Testis (tissue), 3 donors: ENCODE data around the gene RSL24D1. TPM values are rescaled to one million over a fixed set of nuclear protein-coding genes. Genes with fewer than 3 reads are reported as not detected.
"Not testable (repeated sequence)": the region's sequence is repeated elsewhere in the genome, so short reads cannot be mapped to it uniquely, and the experiment has no call there.

Experiments
- DNase-seq: peaks from one replicate; pipeline ENCODE4 v3.0.0-alpha.2; 2019
- H3K27ac ChIP-seq, 2 donors: fragments of 200-600 bp; sonication (generic); one replicate each; pipeline ENCODE4 v1.5.1; 2019
- H3K27me3 ChIP-seq: fragments of 200-600 bp; sonication (generic); one replicate; pipeline ENCODE4 v1.5.1; 2019
- H3K36me3 ChIP-seq: fragments of 200-600 bp; sonication (generic); one replicate; pipeline ENCODE4 v1.5.1; 2017; ENCODE audit warnings: low read depth; ENCODE audit errors: missing control alignments
- H3K4me1 ChIP-seq: fragments of 200-600 bp; sonication (generic); one replicate; pipeline ENCODE4 v1.5.1; 2019
- H3K4me3 ChIP-seq, 2 donors: fragments of 200-600 bp; sonication (generic); one replicate each; pipeline ENCODE4 v1.5.1; 2017 to 2019
- H3K9me3 ChIP-seq: fragments of 200-600 bp; sonication (generic); one replicate; pipeline ENCODE4 v1.5.1; 2017
- POLR2A ChIP-seq: fragments of 450-650 bp; IDR thresholded peaks from one replicate; pipeline ENCODE4 v1.6.1; 2017; ENCODE audit warnings: antibody characterized with exemption, mild to moderate bottlenecking, moderate library complexity
- WGBS, 2 donors: methylation state at CpG; one replicate each; pipeline ENCODE4 v1.1.5; 2018; 5-methylcytosine and 5-hydroxymethylcytosine counted together
- intact Hi-C: fragments of 100-400 bp; cut with DNase I; formaldehyde crosslinking; loops from one replicate; pipeline ENCODE4 v1.15.1; 2023; ENCODE audit warnings: low total_unique reads
- polyA plus RNA-seq: library from polyadenylated mRNA; stranded (reverse); fragments of 350-450 nt; fragmentation: Illumina TruSeq; extraction: RNeasy Lipid Tissue Mini Kit (QIAGEN cat#74804); gene quantifications from one replicate; pipeline ENCODE4 v1.2.3, GENCODE V29; 2014; ENCODE audit warnings: low read depth, low replicate concordance; ENCODE audit not compliant: insufficient read depth
- total RNA-seq, 2 donors: library from RNA; depleted of rRNA; stranded (reverse); fragments of >200 nt; gene quantifications; one replicate each; pipeline ENCODE4 v1.2.3, GENCODE V29; 2016
- TF ChIP-seq, protein P1 (sequence below), 3 experiments: fragments of 450-650 bp in 2 of 3; fragments of 200-600 bp in 1 of 3; sonication (generic) in 1 of 3; IDR thresholded peaks; one replicate each; pipeline ENCODE4 v1.5.1; 2016 to 2019; ENCODE audit warnings: antibody characterized with exemption in 3 of 3, mild to moderate bottlenecking in 2 of 3, moderate library complexity in 1 of 3

Gene RSL24D1
- total and polyA plus RNA-seq, 3 donors from 2014 or later: 47.2 to 62.7 (median 48.4) TPM

DNA sequence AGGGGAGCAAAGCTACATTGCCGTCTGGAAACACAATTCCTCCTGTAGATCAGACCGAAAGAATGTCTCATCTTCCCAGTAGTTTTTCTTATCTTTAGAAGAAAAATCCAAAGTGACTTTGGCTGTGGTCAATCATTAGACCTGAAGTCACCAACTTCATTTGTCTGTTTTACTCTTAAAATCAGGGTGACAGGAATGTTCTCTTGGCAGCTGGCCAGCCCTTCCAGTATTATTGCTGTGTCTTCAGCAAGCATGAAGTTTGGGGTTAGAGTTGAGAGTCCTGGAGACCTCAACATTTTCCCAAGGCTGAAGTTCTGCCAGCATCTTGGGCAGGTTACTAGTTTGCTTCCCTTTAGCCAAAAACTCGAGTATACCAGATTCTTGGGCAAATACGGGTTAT, 32.5 kb downstream of the RSL24D1 start:
- Histone ChIP-seq H3K36me3 (no peaks in the 10 kb centered on the region), H3K27ac (no peak overlapping the region), H3K4me1 (no peaks in the 10 kb centered on the region), H3K4me3 (no peak overlapping the region), H3K27me3 (no peaks in the 10 kb centered on the region), H3K9me3 (no peaks in the 10 kb centered on the region)
- TF ChIP-seq POLR2A: no peak
- intact Hi-C loops: no loop called here
- 81 to 85% methylated on average over 4 of the region's 4 CpGs for WGBS, 2 donors
- DNase-seq: no peak

DNA sequence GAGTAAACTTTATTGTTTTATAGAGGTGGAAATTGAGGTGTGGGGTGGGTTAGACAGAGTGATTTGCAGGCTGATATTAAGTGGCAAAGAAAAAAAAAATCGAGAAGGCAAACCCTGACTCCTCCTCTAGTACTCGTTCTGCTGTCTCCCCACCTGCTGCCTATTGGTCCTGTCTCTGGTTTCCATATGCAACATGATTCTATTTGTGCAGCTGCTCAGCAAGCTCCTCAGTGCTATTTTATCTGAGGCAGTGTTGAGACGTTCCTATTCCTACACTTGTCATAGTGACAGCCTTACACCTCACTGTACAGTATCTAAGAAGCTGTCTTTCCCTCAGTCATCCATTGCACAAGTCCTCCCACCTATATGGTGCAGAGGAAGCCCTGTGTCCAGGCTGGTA, 45.1 kb downstream of the RSL24D1 start:
- 56 to 61% methylated on average over 3 of the region's 3 CpGs for WGBS, 2 donors
- no peak overlapping the region for H3K27ac ChIP-seq
- no peak overlapping the region for H3K4me3 ChIP-seq
- intact Hi-C loops: no loop called here
- DNase-seq: no peak
- TF ChIP-seq, protein P1, sequence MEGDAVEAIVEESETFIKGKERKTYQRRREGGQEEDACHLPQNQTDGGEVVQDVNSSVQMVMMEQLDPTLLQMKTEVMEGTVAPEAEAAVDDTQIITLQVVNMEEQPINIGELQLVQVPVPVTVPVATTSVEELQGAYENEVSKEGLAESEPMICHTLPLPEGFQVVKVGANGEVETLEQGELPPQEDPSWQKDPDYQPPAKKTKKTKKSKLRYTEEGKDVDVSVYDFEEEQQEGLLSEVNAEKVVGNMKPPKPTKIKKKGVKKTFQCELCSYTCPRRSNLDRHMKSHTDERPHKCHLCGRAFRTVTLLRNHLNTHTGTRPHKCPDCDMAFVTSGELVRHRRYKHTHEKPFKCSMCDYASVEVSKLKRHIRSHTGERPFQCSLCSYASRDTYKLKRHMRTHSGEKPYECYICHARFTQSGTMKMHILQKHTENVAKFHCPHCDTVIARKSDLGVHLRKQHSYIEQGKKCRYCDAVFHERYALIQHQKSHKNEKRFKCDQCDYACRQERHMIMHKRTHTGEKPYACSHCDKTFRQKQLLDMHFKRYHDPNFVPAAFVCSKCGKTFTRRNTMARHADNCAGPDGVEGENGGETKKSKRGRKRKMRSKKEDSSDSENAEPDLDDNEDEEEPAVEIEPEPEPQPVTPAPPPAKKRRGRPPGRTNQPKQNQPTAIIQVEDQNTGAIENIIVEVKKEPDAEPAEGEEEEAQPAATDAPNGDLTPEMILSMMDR (IDR thresholded peaks at IDR 0.05): no peak
- TF ChIP-seq POLR2A: no peak
- no peaks in the 10 kb centered on the region for H3K4me1 ChIP-seq
- no peaks in the 10 kb centered on the region for H3K36me3 ChIP-seq
- H3K27me3 ChIP-seq: no peaks in the 10 kb centered on the region
- H3K9me3 ChIP-seq: no peaks in the 10 kb centered on the region

DNA sequence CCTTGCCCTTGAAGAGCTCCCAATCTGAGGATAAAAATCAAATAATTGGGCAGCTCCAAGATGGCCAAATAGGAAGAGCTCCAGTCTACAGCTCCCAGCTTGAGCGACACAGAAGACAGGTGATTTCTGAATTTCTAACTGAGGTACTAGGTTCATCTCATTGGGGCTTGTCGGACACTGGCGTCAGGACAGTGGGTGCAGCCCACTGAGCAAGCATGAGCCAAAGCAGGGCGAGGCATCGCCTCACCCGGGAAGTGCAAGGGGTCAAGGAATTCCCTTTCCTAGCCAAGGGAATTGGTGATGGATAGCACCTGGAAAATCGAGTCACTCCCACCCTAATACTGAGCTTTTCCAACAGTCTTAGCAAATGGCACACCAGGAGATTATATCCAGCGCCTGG, 53.6 kb downstream of the RSL24D1 start:
- DNase-seq, H3K4me3 ChIP-seq, H3K9me3 ChIP-seq, H3K4me1 ChIP-seq, H3K27ac ChIP-seq, H3K27me3 ChIP-seq, intact Hi-C loops, H3K36me3 ChIP-seq: not testable (repeated sequence)
- WGBS, 2 donors: 90 to 91% methylated on average over 8 of the region's 8 CpGs

DNA sequence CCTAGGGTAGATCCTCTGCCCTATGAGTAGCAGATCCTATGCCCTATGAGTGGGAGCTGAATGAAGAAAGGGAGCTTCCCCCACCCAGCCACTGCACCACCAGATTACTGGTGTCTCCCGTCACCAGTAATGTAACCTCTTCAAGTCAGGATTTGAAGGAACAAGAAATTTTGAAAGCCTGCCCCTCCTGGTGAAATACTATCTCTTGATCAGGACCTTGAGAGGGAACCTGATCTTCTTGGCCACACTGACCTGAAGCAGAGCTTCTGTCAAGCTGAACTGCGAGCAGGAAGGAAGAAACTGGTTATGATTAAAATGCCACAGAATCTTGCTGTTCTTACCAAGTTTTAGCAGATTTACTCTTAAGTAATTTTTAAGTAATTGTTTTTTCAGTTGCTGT, 62.8 kb downstream of the RSL24D1 start:
- no peak overlapping the region for H3K4me3 ChIP-seq
- WGBS, 2 donors: 81 to 83% methylated on average over 2 of the region's 2 CpGs
- H3K4me1 ChIP-seq: no peaks in the 10 kb centered on the region
- no peak for TF ChIP-seq POLR2A
- TF ChIP-seq, protein P1 (IDR thresholded peaks at IDR 0.05): no peak
- no peaks in the 10 kb centered on the region for H3K9me3 ChIP-seq
- H3K27ac ChIP-seq: no peak overlapping the region
- no peak for DNase-seq
- no peaks in the 10 kb centered on the region for H3K36me3 ChIP-seq
- H3K27me3 ChIP-seq: no peaks in the 10 kb centered on the region
- intact Hi-C loops: no loop called here

DNA sequence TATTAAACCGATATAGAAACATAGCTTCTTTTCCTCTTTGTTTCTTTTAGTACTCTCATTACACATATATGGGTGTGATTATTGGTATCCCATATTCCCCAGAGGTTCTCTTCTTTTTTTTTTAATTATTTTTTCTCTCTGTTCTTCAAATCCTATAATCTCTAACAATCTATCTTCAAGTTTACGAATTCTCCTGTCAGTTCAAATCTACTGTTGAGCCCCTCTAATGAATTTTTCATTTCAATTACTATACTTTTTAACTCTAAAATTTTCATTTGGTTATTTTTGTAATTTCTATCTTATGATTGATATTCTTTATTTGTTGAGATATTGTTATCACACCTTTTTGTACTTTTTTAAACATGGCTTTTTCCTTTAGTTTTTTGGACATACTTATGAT, 64.1 kb downstream of the RSL24D1 start:
- Histone ChIP-seq H3K4me3 (no peak overlapping the region), H3K9me3 (no peaks in the 10 kb centered on the region), H3K27me3 (no peaks in the 10 kb centered on the region), H3K36me3 (no peaks in the 10 kb centered on the region), H3K27ac (no peak overlapping the region), H3K4me1 (no peaks in the 10 kb centered on the region)
- TF ChIP-seq POLR2A: no peak
- TF ChIP-seq, protein P1 (IDR thresholded peaks at IDR 0.05): no peak
- DNase-seq: no peak
- intact Hi-C loops: no loop called here
- 88 to 98% methylated on average over 2 of the region's 2 CpGs for WGBS, 2 donors

Other genes with a start within 250 kb of the RSL24D1 start
- 10 to 100 TPM; 13.1 to 13.7 TPM for gene RAB27A, start 92.9 kb upstream of the RSL24D1 start, total RNA-seq
- gene RAB27A, start 92.9 kb upstream of the RSL24D1 start, polyA plus RNA-seq: 19.2 TPM
- gene PIGBOS1, start 122.2 kb upstream of the RSL24D1 start, total RNA-seq: 10 to 100 TPM; 10.3 to 12.9 TPM
- 11.9 TPM for gene PIGBOS1, start 122.2 kb upstream of the RSL24D1 start, polyA plus RNA-seq
- 10 to 100 TPM; 13.7 to 14.3 TPM for gene PIGB, start 122.3 kb upstream of the RSL24D1 start, total RNA-seq
- gene PIGB, start 122.3 kb upstream of the RSL24D1 start, polyA plus RNA-seq: 12.8 TPM
- gene CCPG1, start 211.4 kb upstream of the RSL24D1 start, total RNA-seq: 10 to 100 TPM; 21.6 to 37.1 TPM
- gene CCPG1, start 211.4 kb upstream of the RSL24D1 start, polyA plus RNA-seq: 25.6 TPM
- gene PIERCE2, start 211.6 kb upstream of the RSL24D1 start, total RNA-seq: 1 to 10 TPM; 4.3 to 8.0 TPM
- gene PIERCE2, start 211.6 kb upstream of the RSL24D1 start, polyA plus RNA-seq: 16.0 TPM